ENCODE data around the gene ZIC1. TPM values are rescaled to one million over a fixed set of nuclear protein-coding genes. Genes with fewer than 3 reads are reported as not detected.

The ZIC1 gene
- total RNA-seq, 1 donor from 2014 or later = not detected

DNA sequence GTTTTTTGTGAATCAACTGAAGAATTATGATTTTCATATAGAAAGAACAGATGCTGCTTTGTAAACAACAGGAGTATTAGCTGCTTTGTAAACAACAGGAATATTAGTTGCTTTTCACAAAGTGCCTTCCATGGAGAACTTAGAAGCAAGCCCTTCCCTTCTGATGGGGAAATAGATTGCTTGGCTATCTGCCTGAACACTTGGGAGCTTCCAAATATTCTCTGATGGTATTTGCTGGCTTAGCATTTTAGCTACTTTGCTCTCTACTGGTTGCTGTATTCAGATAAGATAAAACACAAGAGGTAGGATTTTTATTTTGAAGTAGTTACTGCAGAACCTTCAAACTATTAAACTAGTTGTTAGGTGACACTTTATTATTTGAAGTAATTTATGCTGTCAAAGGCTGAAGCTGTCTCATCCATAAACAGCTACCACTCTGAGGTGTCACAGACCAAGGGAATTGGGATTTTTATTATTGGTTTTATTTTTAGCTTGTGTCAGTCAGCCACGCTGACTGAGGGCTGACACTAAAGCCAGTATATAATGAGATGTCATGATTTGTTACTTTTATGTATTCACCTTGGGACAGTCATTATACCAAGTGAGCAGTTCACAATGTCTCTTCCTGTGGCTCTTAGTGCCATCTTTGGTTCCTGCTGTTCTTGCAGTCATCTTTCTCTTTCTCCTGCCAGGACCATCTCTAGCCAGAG lies 50.0 kb downstream of the ZIC1 start:
- no peak for DNase-seq
- TF ChIP-seq, protein P1, sequence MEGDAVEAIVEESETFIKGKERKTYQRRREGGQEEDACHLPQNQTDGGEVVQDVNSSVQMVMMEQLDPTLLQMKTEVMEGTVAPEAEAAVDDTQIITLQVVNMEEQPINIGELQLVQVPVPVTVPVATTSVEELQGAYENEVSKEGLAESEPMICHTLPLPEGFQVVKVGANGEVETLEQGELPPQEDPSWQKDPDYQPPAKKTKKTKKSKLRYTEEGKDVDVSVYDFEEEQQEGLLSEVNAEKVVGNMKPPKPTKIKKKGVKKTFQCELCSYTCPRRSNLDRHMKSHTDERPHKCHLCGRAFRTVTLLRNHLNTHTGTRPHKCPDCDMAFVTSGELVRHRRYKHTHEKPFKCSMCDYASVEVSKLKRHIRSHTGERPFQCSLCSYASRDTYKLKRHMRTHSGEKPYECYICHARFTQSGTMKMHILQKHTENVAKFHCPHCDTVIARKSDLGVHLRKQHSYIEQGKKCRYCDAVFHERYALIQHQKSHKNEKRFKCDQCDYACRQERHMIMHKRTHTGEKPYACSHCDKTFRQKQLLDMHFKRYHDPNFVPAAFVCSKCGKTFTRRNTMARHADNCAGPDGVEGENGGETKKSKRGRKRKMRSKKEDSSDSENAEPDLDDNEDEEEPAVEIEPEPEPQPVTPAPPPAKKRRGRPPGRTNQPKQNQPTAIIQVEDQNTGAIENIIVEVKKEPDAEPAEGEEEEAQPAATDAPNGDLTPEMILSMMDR (IDR thresholded peaks at IDR 0.05) = no peak
- Histone ChIP-seq H3K36me3 (no peaks in the 10 kb centered on the region), H3K27me3 (no peaks in the 10 kb centered on the region), H3K27ac (no peak overlapping the region), H3K4me3 (no peak overlapping the region), H3K9me3 (no peaks in the 10 kb centered on the region), H3K4me1 (no peaks in the 10 kb centered on the region)
- intact Hi-C loops (cut with DNase I) = no loop called here
- ATAC-seq = no peak

DNA sequence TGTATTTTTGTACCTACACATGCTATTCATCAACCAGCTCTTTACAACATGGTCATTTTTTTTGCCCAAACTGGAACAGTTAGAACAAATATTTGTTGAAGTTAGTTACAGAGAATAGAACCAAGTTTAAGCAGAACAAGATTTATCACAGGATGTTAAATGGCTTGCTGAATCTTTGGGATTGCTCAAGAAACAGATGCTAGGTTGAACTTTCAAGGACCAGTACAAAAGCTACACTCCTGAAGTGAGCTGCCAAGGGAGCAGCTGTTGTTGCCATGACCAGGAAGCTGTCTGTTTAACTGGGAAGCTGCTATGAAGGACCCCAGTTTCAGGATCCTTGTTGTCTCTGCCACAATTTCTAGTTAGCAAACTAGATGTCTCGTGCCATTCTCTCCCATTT lies 53.7 kb downstream of the ZIC1 start:
- no peak overlapping the region for H3K27ac ChIP-seq
- H3K4me3 ChIP-seq = no peak overlapping the region
- no peaks in the 10 kb centered on the region for H3K9me3 ChIP-seq
- no peak for DNase-seq
- TF ChIP-seq, protein P1 (IDR thresholded peaks at IDR 0.05) = no peak
- no peak for ATAC-seq
- intact Hi-C loops (cut with DNase I) = no loop called here
- H3K36me3 ChIP-seq = no peaks in the 10 kb centered on the region
- H3K4me1 ChIP-seq = no peaks in the 10 kb centered on the region
- H3K27me3 ChIP-seq = no peaks in the 10 kb centered on the region

Other genes with a start within 250 kb of the ZIC1 start
- gene ZIC4, start 2.8 kb upstream of the ZIC1 start, total RNA-seq = not detected